ENCODE measurements around the gene YJEFN3.
A peak's percentile ranks its signal among the peaks of the same experiment; 100 is the strongest.

The YJEFN3 gene

DNA sequence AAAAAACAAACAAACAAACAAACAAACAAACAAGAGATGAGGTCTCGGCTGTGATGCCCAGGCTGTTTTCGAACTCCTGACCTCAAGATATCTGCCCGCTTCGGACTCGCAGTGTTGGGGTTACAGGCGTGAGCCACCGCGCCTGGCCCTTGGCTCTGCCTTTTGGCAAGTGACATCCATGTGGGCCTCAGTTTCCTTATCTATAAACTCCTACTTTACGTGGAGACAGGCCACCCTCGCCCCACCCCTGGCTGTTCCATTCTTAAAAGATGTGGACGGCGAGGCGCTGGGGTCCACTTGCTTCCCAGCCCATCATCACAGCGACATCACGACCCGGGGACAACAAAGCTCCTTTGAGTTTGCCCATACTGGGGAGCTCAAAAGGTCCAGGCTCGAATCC, 15.0 kb upstream of the YJEFN3 start:
- Histone ChIP-seq H3K27me3 (ENCODE audit: control insufficient read depth, insufficient read depth, low read length) (no peaks in the 10 kb centered on the region), H3K27ac (ENCODE audit: low read depth, low read length) (no peak overlapping the region), H3K4me3 (ENCODE audit: low read depth, low read length) (no peak overlapping the region), H3K9ac (ENCODE audit: low read length) (no peak overlapping the region), H3K4me1 (ENCODE audit: control insufficient read depth, insufficient read depth, low read length) (peaks cover 7% of the 10 kb centered on the region), H3K36me3 (ENCODE audit: control insufficient read depth, insufficient read depth, low read length) (no peaks in the 10 kb centered on the region), H3K9me3 (ENCODE audit: control insufficient read depth, insufficient read depth, low read depth, low read length) (no peaks in the 10 kb centered on the region)

DNA sequence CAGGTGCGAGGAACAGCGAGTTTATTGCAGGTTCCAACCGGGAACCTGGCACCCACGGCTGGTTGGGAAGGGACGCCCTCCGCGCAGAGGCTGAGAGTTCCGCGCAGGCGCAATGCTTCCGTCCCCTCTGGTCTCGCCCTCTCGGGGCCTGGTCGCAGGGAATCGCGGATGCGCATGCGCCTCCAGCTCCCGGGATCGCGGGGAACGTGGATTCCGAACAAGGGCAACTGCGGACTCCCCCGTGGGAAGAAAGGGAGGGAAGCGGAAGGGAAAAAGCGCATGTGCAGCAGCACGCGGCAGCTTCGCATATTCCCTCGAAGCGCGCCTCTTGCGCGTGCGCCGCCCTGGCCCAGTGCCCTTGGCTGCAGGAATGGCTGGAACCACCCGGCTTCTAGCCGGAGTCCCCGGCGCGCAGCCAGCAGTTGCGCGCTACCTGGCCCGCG, 14.5 kb upstream of the YJEFN3 start:
- Histone ChIP-seq H3K27ac (ENCODE audit: low read depth, low read length) (no peak overlapping the region), H3K9me3 (ENCODE audit: control insufficient read depth, insufficient read depth, low read depth, low read length) (no peaks in the 10 kb centered on the region), H3K27me3 (ENCODE audit: control insufficient read depth, insufficient read depth, low read length) (no peaks in the 10 kb centered on the region), H3K4me1 (ENCODE audit: control insufficient read depth, insufficient read depth, low read length) (peaks cover 7% of the 10 kb centered on the region), H3K36me3 (ENCODE audit: control insufficient read depth, insufficient read depth, low read length) (peaks cover 3% of the 10 kb centered on the region), H3K4me3 (ENCODE audit: low read depth, low read length) (no peak overlapping the region), H3K9ac (ENCODE audit: low read length) (no peak overlapping the region)

DNA sequence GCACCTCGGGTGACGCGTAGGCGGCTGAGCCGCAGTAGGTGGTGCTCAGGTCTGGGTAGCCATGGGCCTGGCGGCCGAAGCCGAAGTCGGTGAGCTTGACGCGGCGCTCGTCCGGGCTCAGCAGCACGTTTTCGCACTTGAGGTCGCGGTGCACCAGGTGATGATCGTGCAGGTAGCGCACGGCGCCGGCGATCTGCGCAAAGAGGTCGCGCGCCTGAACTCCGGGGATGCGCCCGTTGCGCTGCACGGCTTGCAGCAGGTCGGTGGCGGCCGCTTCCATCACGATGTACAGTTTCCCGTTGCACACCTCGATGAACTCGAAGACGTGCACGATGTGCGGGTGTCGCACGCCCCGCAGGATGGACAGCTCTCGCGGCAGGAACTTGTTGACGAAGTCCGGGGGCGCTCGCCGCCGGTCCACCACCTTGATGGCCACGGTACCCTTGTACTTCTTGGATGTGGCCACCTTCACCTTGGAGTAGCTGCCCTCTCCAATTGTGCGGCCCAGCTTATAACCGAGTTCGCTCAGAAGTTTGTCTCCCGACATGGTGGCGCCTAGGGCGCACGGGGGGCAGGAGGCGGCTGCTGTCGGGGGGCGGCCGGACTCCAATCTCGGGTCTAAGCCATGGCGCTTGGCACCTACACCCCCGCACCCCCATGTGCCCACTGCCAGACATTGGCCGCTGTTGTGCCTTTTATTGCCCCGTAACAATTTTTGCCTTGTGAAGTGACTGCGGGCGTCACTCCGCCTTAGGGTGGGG, 13.7 kb upstream of the YJEFN3 start, which contains the start of gene TSSK6:
Gene TSSK6 (minus strand): TSS at position 668 of the 761 bp plus-strand sequence. CDS start 121 bp downstream, at position 547.
- Histone ChIP-seq H3K9me3 (ENCODE audit: control insufficient read depth, insufficient read depth, low read depth, low read length) (no peaks in the 10 kb centered on the region), H3K27me3 (ENCODE audit: control insufficient read depth, insufficient read depth, low read length) (no peaks in the 10 kb centered on the region), H3K9ac (ENCODE audit: low read length) (peak within 1 kb of the TSS; percentile 93), H3K27ac (ENCODE audit: low read depth, low read length) (peak within 1 kb of the TSS; percentile 61), H3K36me3 (ENCODE audit: control insufficient read depth, insufficient read depth, low read length) (peaks cover 11% of the 10 kb centered on the region), H3K4me1 (ENCODE audit: control insufficient read depth, insufficient read depth, low read length) (peaks cover 7% of the 10 kb centered on the region), H3K4me3 (ENCODE audit: low read depth, low read length) (peak within 1 kb of the TSS; percentile 80)

DNA sequence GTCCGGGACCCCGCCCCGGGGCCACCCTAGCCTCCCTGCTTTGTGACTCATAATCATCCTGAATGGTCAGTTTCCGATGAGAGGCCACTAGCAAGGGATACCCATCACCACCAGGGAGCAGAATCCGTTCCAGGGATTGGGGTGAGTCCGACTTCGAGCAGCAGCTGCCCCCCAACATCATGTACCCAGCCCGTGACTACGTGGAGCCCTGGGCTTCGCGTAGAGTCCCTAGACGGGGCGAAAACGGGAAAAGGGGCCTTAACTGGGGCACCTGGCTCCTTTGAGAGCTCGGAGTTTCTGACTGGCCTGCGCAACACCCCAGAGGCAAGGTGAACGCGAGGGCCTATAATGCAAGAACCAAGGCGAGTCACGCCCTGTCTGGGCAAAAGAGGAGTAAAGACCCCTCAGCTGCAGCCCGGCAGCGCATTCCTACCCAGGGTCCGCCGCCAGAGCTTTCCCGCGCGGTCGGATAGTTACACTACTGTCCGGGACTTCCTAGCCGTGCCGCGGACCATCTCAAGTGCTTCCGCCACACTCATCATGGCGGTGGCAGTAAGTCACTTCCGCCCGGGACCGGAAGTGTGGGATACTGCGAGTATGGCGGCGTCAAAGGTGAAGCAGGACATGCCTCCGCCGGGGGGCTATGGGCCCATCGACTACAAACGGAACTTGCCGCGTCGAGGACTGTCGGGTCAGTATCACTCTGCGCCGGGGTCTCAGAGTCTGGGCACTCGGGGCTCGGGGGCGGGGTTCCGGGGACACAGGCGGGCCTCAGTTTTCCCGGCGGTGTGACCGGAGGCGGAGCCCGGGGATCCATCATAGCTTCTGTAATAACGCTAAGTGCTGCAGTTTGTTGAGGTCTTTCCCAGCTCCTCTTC, 12.8 kb upstream of the YJEFN3 start, which contains the start of gene NDUFA13:
Gene NDUFA13 (plus strand): TSS at position 584 of the 878 bp plus-strand sequence. CDS start 14 bp downstream, at position 598.
- peaks cover 7% of the 10 kb centered on the region for H3K4me1 ChIP-seq (ENCODE audit: control insufficient read depth, insufficient read depth, low read length)
- H3K9me3 ChIP-seq (ENCODE audit: control insufficient read depth, insufficient read depth, low read depth, low read length) = no peaks in the 10 kb centered on the region
- peak within 1 kb of the TSS; percentile 93 for H3K9ac ChIP-seq (ENCODE audit: low read length)
- H3K4me3 ChIP-seq (ENCODE audit: low read depth, low read length) = peak within 1 kb of the TSS; percentile 80
- peaks cover 19% of the 10 kb centered on the region for H3K36me3 ChIP-seq (ENCODE audit: control insufficient read depth, insufficient read depth, low read length)
- peak within 1 kb of the TSS; percentile 61 for H3K27ac ChIP-seq (ENCODE audit: low read depth, low read length)
- H3K27me3 ChIP-seq (ENCODE audit: control insufficient read depth, insufficient read depth, low read length) = no peaks in the 10 kb centered on the region

DNA sequence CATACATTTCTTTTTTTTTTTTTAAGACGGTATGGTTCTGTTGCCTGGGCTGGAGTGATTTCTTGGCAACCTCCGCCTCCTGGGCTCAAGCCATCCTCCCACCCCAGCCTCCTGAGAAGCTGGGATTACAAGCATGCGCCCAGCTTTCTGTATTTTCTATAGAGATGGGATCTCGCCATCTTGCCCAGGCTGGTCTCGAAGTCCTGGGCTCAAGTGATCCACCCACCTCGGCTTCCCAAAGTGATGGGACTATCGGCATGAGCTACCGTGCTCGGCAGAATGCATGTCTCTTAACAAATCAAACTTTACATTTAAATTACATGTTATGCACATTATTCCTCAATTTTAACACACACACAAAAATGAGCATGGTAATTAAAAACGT, 11.5 kb upstream of the YJEFN3 start:
- H3K36me3 ChIP-seq (ENCODE audit: control insufficient read depth, insufficient read depth, low read length) = peaks cover 21% of the 10 kb centered on the region
- H3K27ac ChIP-seq (ENCODE audit: low read depth, low read length) = no peak overlapping the region
- no peaks in the 10 kb centered on the region for H3K9me3 ChIP-seq (ENCODE audit: control insufficient read depth, insufficient read depth, low read depth, low read length)
- no peak overlapping the region for H3K9ac ChIP-seq (ENCODE audit: low read length)
- no peaks in the 10 kb centered on the region for H3K27me3 ChIP-seq (ENCODE audit: control insufficient read depth, insufficient read depth, low read length)
- peak overlapping the region; percentile 80; the same call in 1 of the 2 replicates for H3K4me3 ChIP-seq (ENCODE audit: low read depth, low read length)
- H3K4me1 ChIP-seq (ENCODE audit: control insufficient read depth, insufficient read depth, low read length) = peaks cover 7% of the 10 kb centered on the region

DNA sequence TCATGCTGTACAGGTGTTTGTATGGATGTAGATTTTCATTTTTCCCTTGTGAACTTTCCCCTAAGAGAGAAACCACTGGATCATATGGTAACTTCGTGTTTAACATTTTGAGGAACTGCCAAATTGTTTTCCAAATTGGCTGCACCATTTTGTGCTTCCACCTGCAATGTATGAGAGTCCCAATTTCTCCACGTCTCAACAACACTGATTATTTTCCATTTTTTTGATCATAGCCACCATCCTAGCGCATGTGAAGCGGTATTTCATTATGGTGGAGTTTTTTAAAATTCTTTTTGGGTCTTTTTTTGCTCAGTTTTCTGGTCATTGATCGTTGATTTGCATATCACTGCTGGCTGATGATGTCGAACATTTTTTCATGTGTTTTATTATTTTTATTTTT, 7.7 kb upstream of the YJEFN3 start:
- no peaks in the 10 kb centered on the region for H3K9me3 ChIP-seq (ENCODE audit: control insufficient read depth, insufficient read depth, low read depth, low read length)
- no peak overlapping the region for H3K4me3 ChIP-seq (ENCODE audit: low read depth, low read length)
- peaks cover 2% of the 10 kb centered on the region; the same call in 1 of the 2 replicates for H3K4me1 ChIP-seq (ENCODE audit: control insufficient read depth, insufficient read depth, low read length)
- no peak overlapping the region for H3K27ac ChIP-seq (ENCODE audit: low read depth, low read length)
- H3K36me3 ChIP-seq (ENCODE audit: control insufficient read depth, insufficient read depth, low read length) = peaks cover 31% of the 10 kb centered on the region
- H3K27me3 ChIP-seq (ENCODE audit: control insufficient read depth, insufficient read depth, low read length) = no peaks in the 10 kb centered on the region
- H3K9ac ChIP-seq (ENCODE audit: low read length) = no peak overlapping the region

DNA sequence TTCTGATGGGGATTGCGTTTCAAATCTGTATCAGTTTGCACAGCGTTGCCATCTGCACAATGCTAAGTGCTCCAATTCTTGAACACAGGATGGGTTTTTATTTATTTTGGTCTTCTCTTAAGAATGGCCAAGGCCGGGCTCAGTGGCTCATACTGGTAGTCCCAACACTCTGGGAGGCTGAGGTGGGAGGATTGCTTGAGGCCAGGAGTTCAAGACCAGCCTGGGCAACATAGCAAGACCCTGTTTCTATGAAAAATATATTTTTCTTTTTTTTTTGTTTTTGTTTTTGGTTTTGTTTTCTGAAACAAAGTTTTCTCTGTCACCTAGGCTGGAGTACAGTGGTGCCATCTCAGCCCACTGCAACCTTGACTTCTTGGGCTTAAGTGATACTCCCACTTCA, 5.5 kb upstream of the YJEFN3 start:
- Histone ChIP-seq H3K27ac (ENCODE audit: low read depth, low read length) (no peak overlapping the region), H3K36me3 (ENCODE audit: control insufficient read depth, insufficient read depth, low read length) (peaks cover 49% of the 10 kb centered on the region), H3K4me1 (ENCODE audit: control insufficient read depth, insufficient read depth, low read length) (peaks cover 7% of the 10 kb centered on the region; the same call in 1 of the 2 replicates), H3K9me3 (ENCODE audit: control insufficient read depth, insufficient read depth, low read depth, low read length) (no peaks in the 10 kb centered on the region), H3K4me3 (ENCODE audit: low read depth, low read length) (no peak overlapping the region), H3K27me3 (ENCODE audit: control insufficient read depth, insufficient read depth, low read length) (no peaks in the 10 kb centered on the region), H3K9ac (ENCODE audit: low read length) (no peak overlapping the region)

DNA sequence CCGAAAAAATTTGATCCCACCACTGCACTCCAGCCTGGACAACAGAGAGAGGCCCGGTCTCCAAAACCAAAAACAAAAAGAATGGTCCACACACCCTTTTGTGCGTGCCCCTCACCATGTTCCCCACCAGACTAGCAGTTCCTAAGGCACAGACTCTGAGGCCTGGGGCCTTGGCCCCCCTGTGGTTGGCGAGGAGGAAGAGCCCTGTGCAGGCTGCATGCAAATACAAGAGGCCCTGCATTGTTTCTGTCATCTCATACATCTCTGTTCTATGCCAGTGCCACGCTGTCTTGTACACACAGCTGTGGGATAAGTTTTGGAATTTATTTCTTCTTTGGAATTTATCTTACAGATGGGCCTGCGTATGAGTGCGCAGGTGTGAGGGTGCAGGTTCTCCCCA, 4.7 kb upstream of the YJEFN3 start:
- peaks cover 51% of the 10 kb centered on the region for H3K36me3 ChIP-seq (ENCODE audit: control insufficient read depth, insufficient read depth, low read length)
- H3K27me3 ChIP-seq (ENCODE audit: control insufficient read depth, insufficient read depth, low read length) = no peaks in the 10 kb centered on the region
- H3K27ac ChIP-seq (ENCODE audit: low read depth, low read length) = no peak overlapping the region
- no peak overlapping the region for H3K4me3 ChIP-seq (ENCODE audit: low read depth, low read length)
- H3K9ac ChIP-seq (ENCODE audit: low read length) = no peak overlapping the region
- no peaks in the 10 kb centered on the region for H3K9me3 ChIP-seq (ENCODE audit: control insufficient read depth, insufficient read depth, low read depth, low read length)
- H3K4me1 ChIP-seq (ENCODE audit: control insufficient read depth, insufficient read depth, low read length) = peaks cover 7% of the 10 kb centered on the region; the same call in 1 of the 2 replicates

DNA sequence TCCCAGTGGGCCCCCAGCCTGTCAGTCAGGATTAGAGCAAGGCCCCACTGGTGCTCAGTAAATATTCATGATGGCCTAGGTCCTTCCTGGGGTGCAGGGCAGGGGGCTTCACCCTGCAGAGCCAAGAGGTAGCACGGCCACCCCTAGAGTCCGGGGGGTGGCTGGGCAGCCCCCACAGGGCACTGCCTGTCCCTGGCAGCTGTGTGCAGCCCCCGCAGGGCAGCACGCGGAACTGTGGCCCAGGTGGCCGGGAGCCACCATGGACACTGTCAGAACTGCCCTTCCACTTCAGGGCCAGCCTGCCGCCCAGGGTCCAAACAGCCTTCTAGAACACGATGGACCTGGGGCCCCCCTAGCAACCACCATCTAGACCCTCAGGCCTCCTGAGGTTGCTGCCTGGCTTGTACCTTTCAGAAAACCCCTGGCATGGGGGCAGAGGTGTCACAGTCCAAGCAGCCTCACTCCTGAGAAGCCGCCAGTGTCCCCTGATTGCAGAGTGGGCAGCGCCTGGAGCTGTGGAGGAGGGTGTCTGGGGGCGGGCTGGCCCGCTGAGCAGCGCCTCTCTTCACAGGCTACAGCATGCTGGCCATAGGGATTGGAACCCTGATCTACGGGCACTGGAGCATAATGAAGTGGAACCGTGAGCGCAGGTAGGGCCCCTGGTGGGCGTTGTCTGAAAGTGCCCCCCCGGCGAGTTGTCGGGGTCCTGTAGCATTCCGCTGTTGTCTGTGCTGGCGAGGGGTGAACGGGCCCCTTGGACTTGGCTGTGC, 2.9 kb upstream of the YJEFN3 start:
- H3K36me3 ChIP-seq (ENCODE audit: control insufficient read depth, insufficient read depth, low read length) = peaks cover 34% of the 10 kb centered on the region
- no peak overlapping the region for H3K4me3 ChIP-seq (ENCODE audit: low read depth, low read length)
- 0 out of 2 replicates have a peak overlapping the region, but pooled peaks have one; percentile 23 for H3K27ac ChIP-seq (ENCODE audit: low read depth, low read length)
- H3K27me3 ChIP-seq (ENCODE audit: control insufficient read depth, insufficient read depth, low read length) = no peaks in the 10 kb centered on the region
- no peaks in the 10 kb centered on the region for H3K9me3 ChIP-seq (ENCODE audit: control insufficient read depth, insufficient read depth, low read depth, low read length)
- no peak overlapping the region for H3K9ac ChIP-seq (ENCODE audit: low read length)
- H3K4me1 ChIP-seq (ENCODE audit: control insufficient read depth, insufficient read depth, low read length) = peaks cover 10% of the 10 kb centered on the region

DNA sequence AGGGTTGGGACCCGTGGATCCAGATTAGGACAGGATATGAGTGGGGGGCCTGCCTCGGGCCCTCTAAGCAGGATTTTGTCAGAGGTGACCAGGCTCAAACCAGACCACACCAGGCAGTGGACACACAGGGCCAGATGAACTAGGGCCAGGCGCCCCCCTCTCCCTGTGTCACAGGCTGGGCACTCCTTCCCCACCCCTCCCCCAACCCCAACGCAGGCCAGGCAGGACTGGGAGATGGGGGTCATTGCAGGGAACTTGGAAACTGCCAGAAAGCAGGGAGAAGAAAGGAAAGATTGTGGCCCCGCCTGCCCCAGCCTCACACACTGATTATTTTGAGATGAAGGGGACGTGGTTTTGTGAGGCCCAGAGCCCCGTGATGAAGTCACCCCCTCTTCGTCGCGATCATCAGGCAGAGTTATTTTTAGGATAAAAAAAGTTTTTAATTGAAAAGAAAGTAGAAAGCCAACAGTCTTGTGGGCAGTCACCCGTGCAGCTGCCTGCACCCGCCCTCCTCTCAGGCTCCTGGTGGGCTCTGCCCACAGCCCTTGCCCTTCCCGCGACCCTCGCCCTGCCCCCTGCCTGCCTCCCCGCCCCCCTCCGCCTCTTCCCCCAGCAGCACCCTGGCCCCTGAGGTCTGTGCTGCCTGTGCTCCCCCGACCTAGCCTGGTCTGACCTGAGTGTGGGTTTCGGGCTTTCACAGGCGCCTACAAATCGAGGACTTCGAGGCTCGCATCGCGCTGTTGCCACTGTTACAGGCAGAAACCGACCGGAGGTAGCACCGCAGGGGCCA, 1.9 kb upstream of the YJEFN3 start:
- H3K9ac ChIP-seq (ENCODE audit: low read length) = no peak overlapping the region
- peaks cover 10% of the 10 kb centered on the region for H3K4me1 ChIP-seq (ENCODE audit: control insufficient read depth, insufficient read depth, low read length)
- no peak overlapping the region for H3K27ac ChIP-seq (ENCODE audit: low read depth, low read length)
- no peaks in the 10 kb centered on the region for H3K27me3 ChIP-seq (ENCODE audit: control insufficient read depth, insufficient read depth, low read length)
- H3K36me3 ChIP-seq (ENCODE audit: control insufficient read depth, insufficient read depth, low read length) = peaks cover 31% of the 10 kb centered on the region
- H3K9me3 ChIP-seq (ENCODE audit: control insufficient read depth, insufficient read depth, low read depth, low read length) = no peaks in the 10 kb centered on the region
- no peak overlapping the region for H3K4me3 ChIP-seq (ENCODE audit: low read depth, low read length)
